D721Med (cell line): Measurements from ENCODE around the gene HDHD3.

Experiments
- DNase-seq: peaks from one replicate; pipeline ENCODE4 v3.0.0; 2011; ENCODE audit warnings: low spot score; ENCODE audit not compliant: insufficient read length
- FAIRE-seq: peaks from 2 replicates; lab custom pipeline; 2011; peaks lifted over from hg19 to GRCh38; lab: Jason Lieb, UNC
- CTCF ChIP-seq: IDR thresholded peaks from 2 replicates; pipeline ENCODE4 v1.5.1; 2012; ENCODE audit warnings: mild to moderate bottlenecking, control low read depth; ENCODE audit not compliant: insufficient read depth; ENCODE audit errors: missing control alignments

Gene HDHD3

DNA sequence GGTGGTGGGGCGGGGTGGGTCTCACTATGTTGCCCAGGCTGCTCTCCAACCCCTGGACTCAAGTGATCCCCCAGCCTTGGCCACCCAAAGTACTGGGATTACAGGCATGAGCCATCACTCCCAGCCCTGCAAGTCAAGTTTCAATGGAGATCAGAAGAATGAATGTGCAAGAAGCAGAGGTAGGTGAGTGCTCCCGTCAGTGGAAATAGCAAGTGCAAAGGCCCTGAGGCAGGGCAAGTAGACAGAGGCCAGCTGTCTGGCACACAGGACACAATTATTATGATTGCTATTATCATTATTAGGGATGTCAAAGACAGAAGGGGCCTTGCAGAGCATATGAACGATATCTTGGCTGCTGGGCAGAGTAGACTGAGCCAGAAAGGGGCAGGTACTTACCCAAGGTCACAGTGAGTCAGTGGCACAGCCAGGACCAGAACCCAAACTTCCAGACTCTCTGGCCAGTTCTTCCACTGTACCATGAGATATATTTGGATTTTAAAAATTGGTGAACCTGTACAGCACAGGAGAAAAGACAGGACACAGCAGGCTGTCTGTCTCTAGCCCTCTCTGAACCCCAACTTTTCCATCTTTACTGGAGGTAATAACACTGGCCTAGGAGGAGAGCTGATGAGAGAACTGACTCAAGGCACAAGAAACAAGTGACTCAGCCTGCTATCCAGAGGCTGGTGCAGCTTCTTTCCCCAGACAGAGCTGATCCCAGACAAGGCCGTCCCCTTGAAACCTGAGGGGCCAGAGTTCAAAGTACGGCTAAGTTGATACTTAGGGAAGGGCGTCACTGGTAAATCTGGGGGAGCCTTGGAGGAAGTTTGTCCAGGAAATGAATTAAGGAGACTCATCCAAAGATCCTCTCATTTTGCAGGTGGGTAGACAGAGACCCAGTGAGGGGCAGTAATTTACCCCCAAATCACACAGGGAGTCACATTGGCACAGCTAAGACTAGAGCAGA is 1.4 kb downstream of the HDHD3 start:
- FAIRE-seq (no peak), DNase-seq (no peak)
- no peak for TF ChIP-seq CTCF

DNA sequence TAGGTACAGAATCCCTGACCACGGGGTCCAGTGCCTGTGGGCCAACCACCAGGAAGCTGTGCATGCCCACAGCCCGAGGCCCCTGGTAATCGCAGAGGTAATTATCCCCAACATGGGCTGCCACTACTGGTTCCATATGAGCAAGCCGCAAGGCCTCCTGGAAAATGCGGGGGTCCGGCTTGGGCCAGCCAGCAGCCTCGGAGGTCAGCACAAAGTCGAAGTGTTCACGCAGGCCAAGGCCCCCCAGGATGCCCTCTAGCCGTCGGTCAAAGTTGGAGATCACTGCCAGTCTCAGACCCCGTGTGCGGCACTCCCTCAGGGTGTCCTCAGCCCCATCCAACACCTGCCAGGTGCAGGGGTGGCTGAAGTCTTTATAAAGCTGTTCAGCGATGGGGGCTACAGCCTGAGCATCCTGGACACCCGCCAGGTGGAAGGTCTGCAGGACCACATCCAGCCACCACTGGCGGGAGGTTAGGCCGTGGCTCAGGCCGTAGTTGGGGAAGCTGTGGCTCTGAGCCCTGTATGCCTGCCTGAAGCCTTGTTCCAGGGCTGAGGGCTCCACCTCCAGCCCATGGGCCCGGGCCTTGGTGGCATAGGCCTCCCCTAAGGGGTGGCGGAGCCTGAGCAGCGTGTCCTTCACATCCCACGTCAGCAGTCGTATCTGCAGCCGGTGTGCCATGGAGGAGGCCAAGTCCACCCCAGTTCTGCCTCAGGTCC is 3.0 kb downstream of the HDHD3 start:
- DNase-seq = no peak
- FAIRE-seq = no peak
- no peak for TF ChIP-seq CTCF

GRCh38 chr9:113373256-113373655 is 3.5 kb downstream of the HDHD3 start:
- no peak for TF ChIP-seq CTCF
- DNase-seq (no peak), FAIRE-seq (no peak)

- DNase-seq = no peak
- no peak for TF ChIP-seq CTCF
- no peak for FAIRE-seq
These were observed 4.7 kb downstream of the HDHD3 start for GRCh38 chr9:113372059-113372458.

DNA sequence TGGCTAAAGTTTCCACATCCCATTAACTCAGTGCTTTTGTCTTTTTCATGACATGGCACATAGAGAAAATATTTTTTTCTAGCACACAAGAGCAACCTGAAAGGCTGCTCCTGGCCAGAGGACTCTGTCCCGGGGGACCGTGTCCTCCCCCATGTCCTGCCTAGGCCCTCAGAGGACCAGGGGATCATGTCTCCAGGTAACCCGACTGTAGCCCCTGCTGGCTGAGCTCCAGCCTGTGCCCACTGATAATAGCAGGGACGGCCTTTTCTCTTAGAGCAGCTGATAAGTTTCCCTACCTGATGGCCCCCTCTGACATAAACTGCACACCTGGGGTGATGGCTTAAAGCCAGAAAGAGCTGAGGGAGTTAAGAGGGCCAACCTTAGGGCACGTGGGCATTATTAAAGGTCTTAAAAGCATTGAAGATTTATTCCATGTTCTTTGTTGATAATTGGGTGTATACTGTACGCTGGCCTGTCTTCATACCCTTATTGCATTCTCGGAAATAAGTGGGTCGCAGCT is 5.9 kb downstream of the HDHD3 start:
- TF ChIP-seq CTCF = no peak
- DNase-seq (no peak), FAIRE-seq (no peak)

- DNase-seq = no peak
- no peak for FAIRE-seq
- TF ChIP-seq CTCF = no peak
These were observed 7.0 kb downstream of the HDHD3 start for GRCh38 chr9:113369855-113370140.
